VCaP (cell line): Measurements from ENCODE around the gene DIAPH1.
A peak's percentile ranks its signal among the peaks of the same experiment; 100 is the strongest.

Experiments used
- H3K27ac ChIP-seq: fragments of 450-650 bp; 2 replicates; pipeline ENCODE4 v1.5.1; 2017
- CTCF ChIP-seq: fragments of 450-650 bp; conservative IDR thresholded peaks from 2 replicates; pipeline ENCODE4 v1.5.1; 2017; ENCODE audit warnings: mild to moderate bottlenecking, moderate library complexity

DIAPH1 gene

DNA sequence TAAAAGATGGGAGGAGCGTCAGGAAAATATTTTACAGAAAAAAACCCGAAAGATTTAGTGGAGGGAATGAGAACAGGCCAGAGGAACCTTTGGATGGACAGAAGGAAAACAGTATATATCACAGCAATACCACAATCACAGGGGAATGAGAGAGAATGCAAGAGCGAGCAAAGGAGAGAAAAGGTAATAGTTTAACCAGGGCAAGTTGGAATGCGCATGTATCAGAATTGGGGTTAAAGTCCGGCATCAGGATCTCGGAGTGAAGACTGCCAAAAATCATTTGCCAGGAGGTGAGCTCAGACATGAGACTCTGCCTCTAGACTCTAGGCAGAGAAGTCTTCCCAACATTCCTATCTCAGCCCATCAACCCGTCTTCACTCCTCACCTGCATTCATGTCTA, 93.1 kb downstream of the DIAPH1 start:
- TF ChIP-seq CTCF, result no peak
- no peak overlapping the region for H3K27ac ChIP-seq

GRCh38 chr5:141524604-141525597, 93.9 kb downstream of the DIAPH1 start:
- H3K27ac ChIP-seq, result no peak overlapping the region
- peak; percentile 99 for TF ChIP-seq CTCF

- no peak for TF ChIP-seq CTCF
- H3K27ac ChIP-seq, result no peak overlapping the region
Observed at GRCh38 chr5:141523991-141524390, 94.8 kb downstream of the DIAPH1 start.

- TF ChIP-seq CTCF, result no peak
- no peak overlapping the region for H3K27ac ChIP-seq
Observed at GRCh38 chr5:141522301-141522700, 96.5 kb downstream of the DIAPH1 start.

DNA sequence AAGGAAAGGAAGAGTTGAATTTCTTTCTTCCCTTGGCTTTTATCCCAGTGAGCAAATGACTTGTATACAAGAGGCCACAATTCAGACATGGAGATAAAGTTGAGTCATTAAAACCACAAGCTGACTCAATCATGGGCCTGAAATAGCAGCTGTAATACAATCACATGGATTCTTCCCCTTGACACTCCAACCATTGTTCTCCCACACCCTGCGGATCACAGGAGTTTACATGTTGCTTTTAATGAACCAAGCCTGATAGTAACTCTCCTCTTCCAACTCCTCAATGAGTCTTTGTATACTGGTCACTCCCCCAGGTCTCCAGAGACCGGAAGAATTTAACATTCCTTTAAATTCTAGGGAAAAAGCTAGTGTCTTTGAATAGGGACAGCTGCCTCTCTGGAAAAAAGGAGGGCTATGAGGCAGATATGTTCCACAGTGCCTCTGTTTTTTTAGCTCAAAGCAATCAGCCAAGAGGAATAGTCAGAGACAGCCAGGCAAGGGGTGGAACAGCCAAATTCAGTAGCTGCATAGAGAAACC, 97.5 kb downstream of the DIAPH1 start:
- no peak overlapping the region for H3K27ac ChIP-seq
- no peak for TF ChIP-seq CTCF

DNA sequence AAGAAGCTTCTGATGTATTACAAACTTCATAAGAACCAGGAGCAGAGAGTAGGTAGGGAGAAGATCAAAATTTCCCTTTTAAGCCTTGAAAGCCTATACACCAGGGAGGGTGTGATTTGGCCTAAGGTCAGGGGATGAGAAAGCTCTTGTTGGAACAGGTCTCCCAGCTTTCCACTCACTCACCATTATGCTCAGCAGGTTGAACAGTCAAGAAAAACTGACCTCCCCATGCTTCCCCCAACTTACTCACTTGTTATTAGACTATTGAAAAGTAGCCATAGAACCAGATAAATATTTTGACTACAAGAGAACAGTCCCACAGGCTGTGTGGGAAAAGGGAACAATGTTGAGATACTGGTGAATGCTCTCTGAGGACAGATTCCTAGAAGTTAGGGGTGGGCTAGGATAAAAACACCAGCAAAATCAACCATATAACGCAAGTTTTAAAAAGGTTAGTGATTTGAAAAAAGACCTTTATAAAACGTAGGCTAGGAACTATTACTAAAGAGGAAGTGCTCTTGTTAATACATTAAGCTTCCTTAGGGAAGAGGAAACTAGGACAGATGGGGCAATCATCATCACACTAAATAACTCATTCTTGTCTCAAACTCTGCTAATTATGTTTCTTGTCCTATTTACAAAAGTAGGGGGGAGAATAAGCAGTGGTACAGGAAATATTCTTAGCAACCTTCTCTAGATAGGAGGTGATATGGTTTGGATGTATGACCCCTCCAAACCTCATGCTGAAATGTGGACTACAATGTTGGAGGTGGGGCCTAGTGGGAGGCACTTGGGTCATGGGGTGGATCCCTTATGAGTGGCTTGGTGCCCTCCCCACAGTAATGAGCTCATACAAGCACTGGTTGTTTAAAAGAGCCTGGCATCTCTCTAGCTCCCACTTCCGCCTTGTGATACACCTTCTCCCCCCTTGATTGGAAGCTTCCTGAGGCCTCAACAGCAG, 98.9 kb downstream of the DIAPH1 start:
- no peak for TF ChIP-seq CTCF
- H3K27ac ChIP-seq, result no peak overlapping the region

DNA sequence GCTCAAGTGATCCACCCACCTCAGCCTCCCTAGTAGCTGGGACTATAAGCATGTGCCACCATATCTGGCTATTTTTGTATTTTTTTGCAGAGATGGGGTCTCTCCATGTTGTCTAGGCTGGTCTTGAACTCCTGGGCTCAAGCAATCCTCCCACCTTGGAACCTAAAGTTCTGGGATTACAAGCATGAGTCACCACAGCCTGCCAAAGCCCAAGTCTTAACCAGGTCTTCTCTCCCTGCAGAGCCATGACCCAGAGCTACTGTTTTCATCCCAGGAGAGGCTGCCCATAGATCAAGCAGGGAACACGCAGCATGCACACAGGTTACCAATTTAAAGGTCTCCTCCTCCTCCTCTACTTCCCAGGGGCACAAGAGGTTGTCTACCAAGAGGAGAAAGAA, 100.2 kb downstream of the DIAPH1 start:
- TF ChIP-seq CTCF, result no peak
- no peak overlapping the region for H3K27ac ChIP-seq
